Activated T-cell treated with anti-CD3 and anti-CD28 coated beads, Interleukin-2, amount 50 U/mL, for 4 hours (primary cell): ENCODE results near the gene ANTXR1. TPM values are rescaled to one million over a fixed set of nuclear protein-coding genes. Genes with fewer than 3 reads are reported as not detected.

Experiments used
- ATAC-seq, 2 donors: fragments of 200-7000 bp; cut with Tn5 transposase; one replicate each; pipeline ENCODE4 v1.10.0; 2021
- DNase-seq: peaks from one replicate; pipeline ENCODE4 v3.0.0-alpha.2; 2020
- H3K27me3 Mint-ChIP-seq: one replicate; pipeline ENCODE4 v1.8.0; 2021; ENCODE audit warnings: low read depth, mixed read lengths
- H3K36me3 Mint-ChIP-seq: one replicate; pipeline ENCODE4 v1.8.0; 2022; ENCODE audit warnings: mixed read lengths; ENCODE audit not compliant: insufficient read depth
- H3K4me1 Mint-ChIP-seq: one replicate; pipeline ENCODE4 v1.8.0; 2021; ENCODE audit warnings: low read depth, mixed read lengths
- H3K4me3 Mint-ChIP-seq: one replicate; pipeline ENCODE4 v1.8.0; 2021; ENCODE audit warnings: mild to moderate bottlenecking, moderate library complexity, mixed read lengths
- H3K9me3 Mint-ChIP-seq: one replicate; pipeline ENCODE4 v1.8.0; 2021; ENCODE audit warnings: mixed read lengths
- total RNA-seq, 3 donors: library from RNA; stranded (reverse); gene quantifications; one replicate each; pipeline ENCODE4 v1.2.1, GENCODE V29; 2021

ANTXR1 gene
- total RNA-seq, 3 donors from 2014 or later, result 0.40 to 0.79 (median 0.43) TPM

DNA sequence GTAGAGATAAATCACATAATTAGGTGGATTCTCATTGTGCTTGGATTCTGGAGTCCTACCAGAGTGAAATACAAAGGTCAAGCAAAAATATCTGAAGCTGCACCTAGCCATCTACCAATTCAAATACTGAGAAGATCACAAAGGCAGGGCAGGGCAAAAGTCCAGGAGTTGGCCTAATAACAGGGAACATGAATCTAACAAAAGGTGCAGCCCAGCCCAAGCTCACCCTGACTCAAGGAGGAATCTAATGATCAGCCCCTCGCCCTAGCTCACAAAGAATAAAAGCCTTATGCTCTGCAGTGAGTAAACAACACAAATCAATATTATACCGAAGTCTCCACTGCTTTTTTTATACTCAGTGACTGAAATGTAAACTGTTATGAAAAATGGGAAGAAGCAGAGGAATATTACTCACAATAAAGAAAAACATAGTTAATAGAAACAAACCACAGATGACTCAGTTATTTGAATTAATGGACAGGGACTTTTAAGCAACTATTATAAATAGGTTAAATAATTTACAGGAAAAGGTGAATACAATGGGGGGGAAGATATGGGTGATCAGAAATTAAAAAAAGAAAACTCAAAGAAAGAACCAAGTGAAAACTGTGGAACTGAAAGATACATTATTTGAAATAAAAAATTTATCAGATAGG lies 49.5 kb downstream of the ANTXR1 start:
- Mint-ChIP-seq H3K9me3 (peaks cover 10% of the 10 kb centered on the region), H3K4me1 (no peaks in the 10 kb centered on the region), H3K36me3 (no peaks in the 10 kb centered on the region), H3K27me3 (peaks cover 43% of the 10 kb centered on the region), H3K4me3 (no peak overlapping the region)
- DNase-seq (no peak), ATAC-seq (no peak)

DNA sequence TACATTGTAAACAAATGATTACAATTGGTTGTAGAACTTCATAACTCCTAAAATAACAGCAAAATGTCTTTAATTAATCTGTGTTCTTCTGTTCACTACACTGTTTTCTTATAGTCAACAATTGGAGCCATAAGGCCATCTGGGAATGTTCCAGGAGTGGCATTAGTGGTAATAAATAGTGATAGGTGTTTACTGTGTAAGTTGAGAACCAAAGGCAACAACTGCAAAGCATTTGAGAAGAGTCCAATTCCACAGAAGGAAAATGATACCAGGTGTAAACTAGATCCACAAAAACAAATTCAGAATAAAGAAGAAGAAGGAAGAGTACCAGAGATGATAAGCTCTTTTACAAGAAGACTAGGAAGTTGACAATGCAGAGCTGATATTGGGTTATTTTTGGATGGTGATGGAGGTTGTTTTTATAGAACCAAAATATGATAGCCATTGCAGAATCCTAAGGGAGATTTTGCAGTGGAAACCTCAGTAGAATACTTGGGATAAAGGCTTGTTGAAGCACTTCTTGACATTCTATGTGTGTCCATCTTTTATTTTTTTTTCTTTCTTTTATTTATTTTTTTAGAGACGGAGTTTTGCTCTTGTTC lies 52.9 kb downstream of the ANTXR1 start:
- ATAC-seq (no peak), DNase-seq (no peak)
- no peak overlapping the region for H3K4me3 Mint-ChIP-seq
- peaks cover 35% of the 10 kb centered on the region for H3K27me3 Mint-ChIP-seq
- H3K36me3 Mint-ChIP-seq, result no peaks in the 10 kb centered on the region
- no peaks in the 10 kb centered on the region for H3K4me1 Mint-ChIP-seq
- peaks cover 10% of the 10 kb centered on the region for H3K9me3 Mint-ChIP-seq

DNA sequence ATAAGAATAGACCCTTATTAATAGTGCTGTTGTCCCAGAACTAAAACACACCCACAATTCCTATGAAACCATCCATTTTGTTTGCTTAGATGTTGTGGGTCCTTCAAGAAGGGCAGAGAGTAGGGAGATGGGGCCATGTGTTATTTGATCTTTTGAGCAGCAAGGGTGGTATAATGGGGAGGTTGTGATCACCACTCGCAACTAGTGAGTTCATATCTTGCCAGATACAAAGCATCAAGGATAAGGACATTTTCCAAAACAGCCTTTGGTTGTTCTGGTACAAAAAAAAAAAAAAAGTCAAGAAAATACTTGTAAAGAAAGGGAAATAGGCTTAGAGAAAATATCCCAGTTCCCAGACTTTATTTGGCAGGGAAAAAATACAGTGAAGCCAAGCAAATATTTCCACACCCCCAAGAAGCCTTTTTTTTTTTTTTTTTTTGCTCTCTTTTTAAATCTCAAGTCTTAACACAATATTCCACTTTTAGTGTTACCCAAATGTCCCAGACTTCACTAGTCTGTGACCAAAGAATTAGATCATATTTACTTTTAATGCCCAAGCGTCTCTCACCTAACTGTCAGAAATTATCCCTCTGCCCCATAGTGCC lies 54.1 kb downstream of the ANTXR1 start:
- Mint-ChIP-seq H3K9me3 (peaks cover 10% of the 10 kb centered on the region), H3K4me1 (no peaks in the 10 kb centered on the region), H3K27me3 (peaks cover 24% of the 10 kb centered on the region), H3K36me3 (no peaks in the 10 kb centered on the region), H3K4me3 (no peak overlapping the region)
- no peak for DNase-seq
- ATAC-seq, result no peak

DNA sequence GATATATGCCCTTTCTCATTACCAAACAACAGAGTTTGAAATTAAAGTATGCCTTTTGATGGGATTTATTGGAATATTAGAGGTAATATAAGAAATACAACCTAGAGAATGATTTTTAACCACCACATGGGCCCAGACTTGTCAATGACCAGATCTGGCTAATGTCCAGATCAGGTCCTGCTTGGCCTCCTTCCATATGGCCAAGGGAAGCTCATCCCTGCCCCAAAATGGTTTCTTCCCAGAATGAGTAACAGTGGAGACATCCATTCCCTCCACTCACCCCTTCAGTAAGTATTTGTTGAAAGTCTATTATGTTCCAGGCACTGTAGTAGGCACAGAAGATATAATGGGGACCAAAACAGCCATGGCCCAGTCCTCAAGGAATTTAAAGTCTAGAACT lies 54.9 kb downstream of the ANTXR1 start:
- no peaks in the 10 kb centered on the region for H3K36me3 Mint-ChIP-seq
- H3K27me3 Mint-ChIP-seq, result peaks cover 19% of the 10 kb centered on the region
- no peak for DNase-seq
- peaks cover 10% of the 10 kb centered on the region for H3K9me3 Mint-ChIP-seq
- no peak overlapping the region for H3K4me3 Mint-ChIP-seq
- no peaks in the 10 kb centered on the region for H3K4me1 Mint-ChIP-seq
- no peak for ATAC-seq

DNA sequence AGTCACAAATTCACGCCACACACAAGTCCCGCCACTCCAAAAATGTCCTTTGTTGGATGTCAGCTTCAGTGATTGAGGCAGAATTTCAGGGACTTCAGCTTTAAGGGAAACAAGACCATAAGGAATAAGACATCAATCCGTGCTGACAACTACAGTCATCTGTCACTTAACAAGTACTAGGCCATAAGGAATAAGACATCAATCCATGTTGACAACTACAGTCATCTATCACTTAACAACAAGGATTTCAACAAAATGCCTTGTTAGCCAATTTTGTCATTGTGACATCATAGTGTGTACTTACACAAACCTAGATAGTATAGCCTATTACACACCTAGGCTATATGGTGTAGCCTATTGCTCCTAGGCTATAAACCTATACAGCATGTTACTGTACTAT lies 58.0 kb downstream of the ANTXR1 start:
- peaks cover 13% of the 10 kb centered on the region for H3K27me3 Mint-ChIP-seq
- no peaks in the 10 kb centered on the region for H3K9me3 Mint-ChIP-seq
- ATAC-seq, result no peak
- no peaks in the 10 kb centered on the region for H3K4me1 Mint-ChIP-seq
- DNase-seq, result no peak
- H3K36me3 Mint-ChIP-seq, result no peaks in the 10 kb centered on the region
- H3K4me3 Mint-ChIP-seq, result no peak overlapping the region

DNA sequence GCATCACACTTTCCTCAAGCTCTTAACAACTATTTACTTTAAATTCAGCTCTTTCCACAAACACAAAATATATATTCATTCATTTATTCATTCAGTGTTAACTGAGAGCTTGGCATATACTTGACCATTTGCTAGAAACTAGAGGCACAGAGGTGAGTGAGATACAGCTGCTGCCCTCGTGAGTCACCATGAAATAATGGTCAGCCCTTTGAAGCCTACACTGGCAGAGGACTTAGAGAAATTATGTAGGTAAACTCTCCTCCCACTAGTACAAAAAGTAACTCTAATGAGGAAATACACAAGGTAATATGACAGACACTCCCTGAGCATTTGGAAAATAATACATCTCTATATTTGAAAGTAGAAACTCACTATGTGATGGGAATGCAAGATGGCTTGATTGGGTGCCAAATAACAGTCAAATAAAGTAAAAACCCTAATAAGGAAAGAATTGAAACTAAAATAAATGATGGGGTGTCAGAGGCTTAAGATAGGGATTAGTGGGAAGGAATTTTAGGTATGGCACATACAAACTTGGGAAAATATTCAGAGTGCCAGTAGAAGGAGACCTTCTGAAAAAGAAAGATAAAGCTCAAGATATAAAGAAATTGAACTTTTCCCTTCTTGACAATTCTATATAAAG lies 61.1 kb downstream of the ANTXR1 start:
- no peaks in the 10 kb centered on the region for H3K36me3 Mint-ChIP-seq
- H3K4me1 Mint-ChIP-seq, result no peaks in the 10 kb centered on the region
- no peaks in the 10 kb centered on the region for H3K9me3 Mint-ChIP-seq
- H3K27me3 Mint-ChIP-seq, result peaks cover 1% of the 10 kb centered on the region
- no peak overlapping the region for H3K4me3 Mint-ChIP-seq
- no peak for ATAC-seq
- no peak for DNase-seq

DNA sequence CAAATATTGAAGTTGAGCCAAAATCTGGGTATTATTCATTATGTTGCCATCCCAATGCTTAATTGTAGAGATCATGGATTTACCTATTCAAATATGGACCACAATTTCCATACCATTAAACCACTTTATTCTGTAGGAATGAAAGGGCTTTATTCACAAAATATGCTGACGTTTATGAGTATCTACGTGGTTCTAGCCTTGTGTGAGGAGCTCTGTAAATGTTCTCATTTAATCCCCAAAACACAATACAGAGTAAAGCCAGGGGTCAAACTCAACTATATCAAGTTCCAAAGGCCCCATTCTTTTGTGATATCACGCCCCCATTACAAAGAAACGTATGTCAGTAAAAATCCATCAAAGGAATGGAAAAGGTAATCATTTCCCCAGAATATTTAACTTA lies 61.9 kb downstream of the ANTXR1 start:
- ATAC-seq, result no peak
- Mint-ChIP-seq H3K4me3 (no peak overlapping the region), H3K36me3 (no peaks in the 10 kb centered on the region), H3K9me3 (no peaks in the 10 kb centered on the region), H3K27me3 (peaks cover 6% of the 10 kb centered on the region), H3K4me1 (no peaks in the 10 kb centered on the region)
- no peak for DNase-seq

DNA sequence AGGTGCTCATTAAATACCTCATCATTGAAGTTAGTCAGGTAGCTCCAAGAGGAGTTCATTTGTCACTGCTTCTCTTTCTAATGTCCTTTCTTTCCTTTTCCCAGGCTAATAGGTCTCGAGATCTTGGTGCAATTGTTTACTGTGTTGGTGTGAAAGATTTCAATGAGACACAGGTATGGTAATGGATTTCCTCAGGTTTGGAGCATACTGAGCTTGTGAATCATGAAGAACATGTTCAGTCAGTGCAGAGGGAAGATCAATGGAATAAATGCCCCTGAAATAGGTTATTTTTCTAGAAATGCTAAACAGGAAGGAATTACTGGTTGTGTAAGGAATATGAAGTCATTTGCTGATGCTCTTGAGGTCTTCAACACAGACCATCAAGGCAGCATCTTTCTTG lies 62.5 kb downstream of the ANTXR1 start:
- Mint-ChIP-seq H3K36me3 (no peaks in the 10 kb centered on the region), H3K4me3 (no peak overlapping the region), H3K27me3 (peaks cover 6% of the 10 kb centered on the region), H3K4me1 (no peaks in the 10 kb centered on the region), H3K9me3 (no peaks in the 10 kb centered on the region)
- DNase-seq (no peak), ATAC-seq (no peak)

DNA sequence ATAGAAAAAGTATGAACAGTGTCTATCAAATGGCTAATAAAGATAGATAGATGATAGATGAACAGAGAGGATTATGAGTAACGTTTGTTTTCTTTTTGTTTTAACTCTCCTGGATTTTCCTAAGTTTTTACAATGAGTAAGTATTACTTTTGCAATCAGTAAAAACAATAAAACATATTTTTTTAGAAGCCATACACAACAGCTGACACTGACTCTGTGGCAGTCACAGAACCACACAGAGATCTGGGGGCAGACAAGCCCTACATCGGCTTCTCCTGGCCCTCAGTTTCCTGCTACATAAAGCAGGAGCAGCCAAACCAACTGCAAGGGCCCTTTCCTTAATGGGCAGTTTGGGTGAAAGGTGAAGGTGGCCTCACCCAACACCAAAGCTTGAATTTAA lies 63.6 kb downstream of the ANTXR1 start:
- H3K36me3 Mint-ChIP-seq, result no peaks in the 10 kb centered on the region
- no peak for DNase-seq
- H3K27me3 Mint-ChIP-seq, result peaks cover 9% of the 10 kb centered on the region
- no peaks in the 10 kb centered on the region for H3K9me3 Mint-ChIP-seq
- H3K4me3 Mint-ChIP-seq, result no peak overlapping the region
- no peak for ATAC-seq
- no peaks in the 10 kb centered on the region for H3K4me1 Mint-ChIP-seq

DNA sequence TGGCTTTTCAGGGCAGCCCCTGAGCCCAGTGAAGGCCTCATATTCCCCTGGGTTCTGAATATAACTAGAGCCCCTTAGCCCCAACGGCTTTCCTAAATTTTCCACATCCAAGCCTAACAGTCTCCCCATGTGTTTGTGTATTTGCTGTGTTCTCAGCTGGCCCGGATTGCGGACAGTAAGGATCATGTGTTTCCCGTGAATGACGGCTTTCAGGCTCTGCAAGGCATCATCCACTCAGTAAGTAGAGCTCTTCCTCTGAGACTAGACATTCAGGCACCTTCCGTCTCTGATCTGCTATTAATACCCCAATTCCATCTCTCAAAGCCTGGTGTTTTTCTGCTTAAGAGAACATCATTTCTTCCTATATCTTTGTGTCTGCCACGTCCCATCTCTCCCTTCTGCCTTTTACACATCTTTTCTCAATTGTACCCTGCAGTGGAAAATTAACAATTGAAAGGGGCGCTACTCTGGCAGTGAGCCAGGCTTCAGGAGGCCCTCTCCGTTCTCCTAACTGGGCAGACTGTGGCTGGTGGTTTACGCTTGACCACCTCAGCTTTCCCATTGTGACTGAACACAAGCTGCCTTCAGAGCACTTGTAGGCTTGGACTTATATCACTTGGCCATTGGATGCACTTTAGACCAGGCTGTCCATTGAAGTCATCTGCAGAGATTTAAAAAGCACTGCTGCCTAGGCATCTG lies 64.4 kb downstream of the ANTXR1 start:
- ATAC-seq, result no peak
- H3K4me3 Mint-ChIP-seq, result no peak overlapping the region

DNA sequence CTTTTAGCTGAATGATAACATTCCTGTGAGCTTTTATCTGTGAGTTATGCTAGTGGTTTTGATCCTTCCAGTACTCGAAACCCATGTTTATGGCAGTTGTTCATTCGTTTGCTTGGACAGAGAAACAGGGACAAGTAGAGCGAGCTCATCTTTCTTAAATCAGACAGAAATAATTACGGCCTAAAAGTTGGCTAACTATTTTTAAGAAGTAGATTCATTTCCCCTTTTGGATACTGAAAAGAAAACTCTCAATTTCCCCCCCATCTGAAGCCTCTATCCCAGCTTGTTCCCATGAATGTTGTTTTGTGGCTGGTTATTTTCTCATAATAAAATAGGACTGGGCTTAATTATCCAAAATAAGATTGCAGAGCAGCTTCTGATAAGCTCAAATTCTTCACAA lies 67.1 kb downstream of the ANTXR1 start:
- ATAC-seq, result no peak
- Mint-ChIP-seq H3K4me1 (no peaks in the 10 kb centered on the region), H3K27me3 (peaks cover 18% of the 10 kb centered on the region), H3K4me3 (no peak overlapping the region), H3K36me3 (no peaks in the 10 kb centered on the region), H3K9me3 (no peaks in the 10 kb centered on the region)
- no peak for DNase-seq

More for the DNA sequence above, 64.4 kb downstream of the ANTXR1 start:
- Mint-ChIP-seq H3K4me1 (no peaks in the 10 kb centered on the region), H3K9me3 (no peaks in the 10 kb centered on the region), H3K27me3 (peaks cover 9% of the 10 kb centered on the region), H3K36me3 (no peaks in the 10 kb centered on the region)
- no peak for DNase-seq

DNA sequence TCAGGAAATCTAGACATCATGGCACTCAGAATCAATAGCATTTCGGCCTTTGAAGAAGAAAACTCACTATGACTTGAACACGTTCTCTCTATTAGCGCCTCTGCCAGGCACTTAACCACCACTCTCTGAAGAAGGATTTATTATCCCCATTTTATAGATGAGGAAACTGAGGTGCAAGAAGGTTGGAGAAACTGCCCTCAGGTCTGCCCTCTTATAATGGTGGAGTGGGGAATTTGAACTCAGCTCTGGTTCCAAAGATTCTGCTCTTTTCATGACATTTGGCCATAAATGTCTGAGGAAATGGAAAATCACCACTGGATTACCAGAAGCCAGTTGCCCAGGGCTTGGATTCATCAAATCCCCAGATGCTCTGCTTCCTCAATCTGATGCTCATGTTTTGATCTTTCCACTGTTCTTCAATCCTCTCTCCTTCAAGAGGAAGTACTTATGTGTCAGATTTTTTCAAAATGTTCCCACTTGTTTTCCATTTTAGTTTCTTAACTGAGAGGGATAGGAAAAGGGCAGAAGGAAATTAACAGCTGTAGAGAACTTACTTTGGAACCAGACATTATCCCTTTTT lies 68.1 kb downstream of the ANTXR1 start:
- Mint-ChIP-seq H3K27me3 (peaks cover 19% of the 10 kb centered on the region), H3K4me1 (no peaks in the 10 kb centered on the region), H3K36me3 (no peaks in the 10 kb centered on the region), H3K9me3 (no peaks in the 10 kb centered on the region), H3K4me3 (no peak overlapping the region)
- no peak for DNase-seq
- no peak for ATAC-seq

DNA sequence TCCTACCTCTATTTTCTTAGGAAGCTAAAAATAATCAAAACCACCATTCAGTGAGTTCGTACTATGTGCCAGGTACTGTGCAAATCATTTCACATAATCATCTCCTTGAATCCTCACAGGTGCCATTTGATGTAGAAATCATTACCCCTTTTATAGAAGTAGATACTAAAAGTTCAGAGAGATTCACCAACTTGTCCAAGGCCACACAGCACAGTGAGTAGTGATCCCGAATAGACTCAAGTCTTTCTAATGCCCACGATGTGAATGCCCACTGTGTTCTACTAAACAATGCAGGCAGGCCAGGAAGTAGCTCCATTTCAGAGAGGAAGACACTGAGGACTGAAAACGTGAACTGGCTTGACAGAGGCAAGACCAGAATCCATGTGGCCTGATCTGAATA lies 68.8 kb downstream of the ANTXR1 start:
- DNase-seq (no peak), ATAC-seq (no peak)
- no peaks in the 10 kb centered on the region for H3K36me3 Mint-ChIP-seq
- no peaks in the 10 kb centered on the region for H3K9me3 Mint-ChIP-seq
- H3K27me3 Mint-ChIP-seq, result peaks cover 23% of the 10 kb centered on the region
- no peak overlapping the region for H3K4me3 Mint-ChIP-seq
- H3K4me1 Mint-ChIP-seq, result no peaks in the 10 kb centered on the region

DNA sequence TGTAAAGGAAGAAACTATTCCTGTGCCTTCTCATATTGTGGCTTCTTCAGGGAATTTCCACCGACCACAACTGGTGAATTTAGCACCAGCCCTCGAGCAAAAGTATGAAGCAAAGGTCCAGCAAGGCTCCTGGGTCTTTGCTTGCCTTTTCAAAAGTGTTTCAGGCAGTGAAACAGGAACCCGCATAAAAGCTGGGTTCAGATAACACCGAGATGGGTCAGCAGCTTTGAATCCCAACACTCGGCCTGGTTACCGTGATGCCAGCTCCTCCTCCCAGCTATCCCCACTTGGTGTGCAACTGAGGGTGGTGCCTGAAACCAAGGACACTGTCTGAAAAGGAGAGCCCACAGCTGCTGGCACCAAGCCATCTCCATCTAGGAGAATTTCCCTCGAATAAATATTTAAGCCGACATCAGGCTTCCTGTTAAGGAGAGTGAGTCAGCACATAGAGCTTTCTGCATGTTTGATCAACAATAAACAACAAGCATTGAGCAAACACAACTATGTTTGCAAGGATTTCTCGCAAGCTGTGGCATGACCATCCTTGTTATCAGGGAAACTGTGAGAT lies 69.5 kb downstream of the ANTXR1 start:
- peaks cover 27% of the 10 kb centered on the region for H3K27me3 Mint-ChIP-seq

More for the DNA sequence above, 69.5 kb downstream of the ANTXR1 start:
- Mint-ChIP-seq H3K9me3 (no peaks in the 10 kb centered on the region), H3K36me3 (no peaks in the 10 kb centered on the region), H3K4me3 (no peak overlapping the region), H3K4me1 (no peaks in the 10 kb centered on the region)
- ATAC-seq (no peak), DNase-seq (no peak)
